ENCODE results near the gene PIP5K1B. TPM values are rescaled to one million over a fixed set of nuclear protein-coding genes. Genes with fewer than 3 reads are reported as not detected.

PIP5K1B gene
- polyA plus RNA-seq, 1 donor from 2014 or later = 5.0 TPM

- H3K9me3 Mint-ChIP-seq = no peaks in the 10 kb centered on the region
- H3K4me1 Mint-ChIP-seq = peaks cover 8 to 19% (median 19%) of the 10 kb centered on the region in 3 donors
- no peak overlapping the region for H3K27ac Mint-ChIP-seq
- no peaks in the 10 kb centered on the region for H3K27me3 Mint-ChIP-seq
- H3K4me3 Mint-ChIP-seq = no peak overlapping the region
- no peaks in the 10 kb centered on the region for H3K36me3 Mint-ChIP-seq
Observed at GRCh38 chr9:68714416-68715180, 9.6 kb downstream of the PIP5K1B start.

- H3K27ac Mint-ChIP-seq = no peak overlapping the region
- H3K27me3 Mint-ChIP-seq = no peaks in the 10 kb centered on the region
- no peak overlapping the region for H3K4me3 Mint-ChIP-seq
- H3K9me3 Mint-ChIP-seq = no peaks in the 10 kb centered on the region
- no peaks in the 10 kb centered on the region for H3K36me3 Mint-ChIP-seq
- H3K4me1 Mint-ChIP-seq = peaks cover 8 to 19% (median 14%) of the 10 kb centered on the region in 3 donors
Observed at GRCh38 chr9:68715181-68715456, 10.1 kb downstream of the PIP5K1B start.

GRCh38 chr9:68717552-68718443, 12.8 kb downstream of the PIP5K1B start:
- peak overlapping the region in 1 of 3 donors; percentile 67 for H3K27ac Mint-ChIP-seq
- H3K4me1 Mint-ChIP-seq = peaks cover 8 to 14% (median 12%) of the 10 kb centered on the region in 3 donors
- H3K4me3 Mint-ChIP-seq = no peak overlapping the region
- H3K36me3 Mint-ChIP-seq = no peaks in the 10 kb centered on the region
- no peaks in the 10 kb centered on the region for H3K9me3 Mint-ChIP-seq
- H3K27me3 Mint-ChIP-seq = no peaks in the 10 kb centered on the region

GRCh38 chr9:68719847-68720246, 14.8 kb downstream of the PIP5K1B start:
- Mint-ChIP-seq H3K27me3 (no peaks in the 10 kb centered on the region), H3K36me3 (no peaks in the 10 kb centered on the region), H3K4me3 (no peak overlapping the region), H3K4me1 (peaks cover 8 to 23% (median 18%) of the 10 kb centered on the region in 3 donors), H3K27ac (no peak overlapping the region), H3K9me3 (peaks cover 0 to 2% (median 0%) of the 10 kb centered on the region in 3 donors)

- peaks cover 8 to 23% (median 18%) of the 10 kb centered on the region in 3 donors for H3K4me1 Mint-ChIP-seq
- H3K27me3 Mint-ChIP-seq = no peaks in the 10 kb centered on the region
- no peak overlapping the region for H3K27ac Mint-ChIP-seq
- H3K4me3 Mint-ChIP-seq = no peak overlapping the region
- H3K9me3 Mint-ChIP-seq = peaks cover 0 to 2% (median 0%) of the 10 kb centered on the region in 3 donors
- no peaks in the 10 kb centered on the region for H3K36me3 Mint-ChIP-seq
Observed at GRCh38 chr9:68720656-68721313, 15.7 kb downstream of the PIP5K1B start.

- H3K4me3 Mint-ChIP-seq = no peak overlapping the region
- H3K4me1 Mint-ChIP-seq = peaks cover 6 to 23% (median 18%) of the 10 kb centered on the region in 3 donors
- no peaks in the 10 kb centered on the region for H3K36me3 Mint-ChIP-seq
- H3K9me3 Mint-ChIP-seq = peaks cover 0 to 2% (median 0%) of the 10 kb centered on the region in 3 donors
- no peak overlapping the region for H3K27ac Mint-ChIP-seq
- no peaks in the 10 kb centered on the region for H3K27me3 Mint-ChIP-seq
Observed at GRCh38 chr9:68721666-68722330, 16.8 kb downstream of the PIP5K1B start.

- Mint-ChIP-seq H3K9me3 (peaks cover 0 to 2% (median 0%) of the 10 kb centered on the region in 3 donors), H3K27me3 (no peaks in the 10 kb centered on the region), H3K4me3 (no peak overlapping the region), H3K36me3 (peaks cover 3% of the 10 kb centered on the region), H3K4me1 (peaks cover 2 to 10% (median 7%) of the 10 kb centered on the region in 3 donors), H3K27ac (no peak overlapping the region)
Observed at GRCh38 chr9:68725070-68725469, 20.0 kb downstream of the PIP5K1B start.

- Mint-ChIP-seq H3K4me1 (peaks cover 2 to 13% (median 10%) of the 10 kb centered on the region in 3 donors), H3K9me3 (peaks cover 0 to 2% (median 0%) of the 10 kb centered on the region in 3 donors), H3K4me3 (no peak overlapping the region), H3K27me3 (no peaks in the 10 kb centered on the region), H3K36me3 (peaks cover 3% of the 10 kb centered on the region), H3K27ac (no peak overlapping the region)
Observed at GRCh38 chr9:68726489-68726888, 21.4 kb downstream of the PIP5K1B start.

GRCh38 chr9:68727636-68728035, 22.6 kb downstream of the PIP5K1B start:
- Mint-ChIP-seq H3K4me3 (no peak overlapping the region), H3K9me3 (peaks cover 0 to 2% (median 0%) of the 10 kb centered on the region in 3 donors), H3K4me1 (peaks cover 2 to 20% (median 19%) of the 10 kb centered on the region in 3 donors), H3K27me3 (no peaks in the 10 kb centered on the region), H3K36me3 (peaks cover 3% of the 10 kb centered on the region), H3K27ac (no peak overlapping the region)

GRCh38 chr9:68728731-68729130, 23.7 kb downstream of the PIP5K1B start:
- H3K27me3 Mint-ChIP-seq = no peaks in the 10 kb centered on the region
- peaks cover 3% of the 10 kb centered on the region for H3K36me3 Mint-ChIP-seq
- H3K9me3 Mint-ChIP-seq = no peaks in the 10 kb centered on the region
- H3K4me1 Mint-ChIP-seq = peaks cover 2 to 14% (median 9%) of the 10 kb centered on the region in 3 donors
- H3K4me3 Mint-ChIP-seq = no peak overlapping the region
- no peak overlapping the region for H3K27ac Mint-ChIP-seq

- no peak overlapping the region for H3K27ac Mint-ChIP-seq
- peaks cover 2 to 14% (median 13%) of the 10 kb centered on the region in 3 donors for H3K4me1 Mint-ChIP-seq
- no peaks in the 10 kb centered on the region for H3K27me3 Mint-ChIP-seq
- H3K9me3 Mint-ChIP-seq = no peaks in the 10 kb centered on the region
- H3K4me3 Mint-ChIP-seq = no peak overlapping the region
- H3K36me3 Mint-ChIP-seq = peaks cover 7% of the 10 kb centered on the region
Observed at GRCh38 chr9:68730570-68731235, 25.7 kb downstream of the PIP5K1B start.

- Mint-ChIP-seq H3K36me3 (peaks cover 7% of the 10 kb centered on the region), H3K4me3 (no peak overlapping the region), H3K4me1 (peaks cover 3 to 19% (median 17%) of the 10 kb centered on the region in 3 donors), H3K27me3 (no peaks in the 10 kb centered on the region), H3K9me3 (no peaks in the 10 kb centered on the region), H3K27ac (no peak overlapping the region)
Observed at GRCh38 chr9:68731857-68732256, 26.8 kb downstream of the PIP5K1B start.

- Mint-ChIP-seq H3K27ac (no peak overlapping the region), H3K27me3 (no peaks in the 10 kb centered on the region), H3K36me3 (peaks cover 7% of the 10 kb centered on the region), H3K4me1 (peaks cover 7 to 25% (median 22%) of the 10 kb centered on the region in 3 donors), H3K4me3 (no peak overlapping the region), H3K9me3 (no peaks in the 10 kb centered on the region)
Observed at GRCh38 chr9:68732405-68733020, 27.5 kb downstream of the PIP5K1B start.

- Mint-ChIP-seq H3K4me3 (no peak overlapping the region), H3K4me1 (peaks cover 7 to 25% (median 22%) of the 10 kb centered on the region in 3 donors), H3K27me3 (no peaks in the 10 kb centered on the region), H3K27ac (no peak overlapping the region), H3K36me3 (peaks cover 4% of the 10 kb centered on the region), H3K9me3 (no peaks in the 10 kb centered on the region)
Observed at GRCh38 chr9:68733021-68733405, 28.0 kb downstream of the PIP5K1B start.
